Measurements from ENCODE around the gene PPP1R13L. TPM values are rescaled to one million over a fixed set of nuclear protein-coding genes. Genes with fewer than 3 reads are reported as not detected.

Gene PPP1R13L
- total and polyA plus RNA-seq, 2 of the 8 experiments (the other 6 are each of a cell fraction or from before 2014, with no cell fraction given) = 9.1 to 15.3 TPM

- Histone ChIP-seq H3K23ac (ENCODE audit: insufficient read length) (no peak overlapping the region), H3K79me2 (ENCODE audit: control insufficient read depth in 1 of 2, insufficient read depth in 2 of 2, low read length in 2 of 2) (no peaks in the 10 kb centered on the region), H3K27me3 (replicated peaks in 1 of 4; ENCODE audit: control insufficient read depth in 3 of 4, extremely low read depth in 1 of 4, insufficient read depth in 3 of 4, low read length in 3 of 4) (no peaks in the 10 kb centered on the region), H3K14ac (ENCODE audit: insufficient read length) (no peak overlapping the region), H3K18ac (ENCODE audit: extremely low read depth, low read length) (no peak overlapping the region), H3K9ac (replicated peaks in 1 of 4; ENCODE audit: extremely low read depth in 1 of 4, low read depth in 3 of 4, low read length in 3 of 4) (no peak overlapping the region), H2BK12ac (ENCODE audit: low read depth, low read length) (no peak overlapping the region), H2AK5ac (ENCODE audit: low read depth, low read length) (no peak overlapping the region), H3K79me1 (ENCODE audit: low read depth, low read length) (no peaks in the 10 kb centered on the region), H4K5ac (ENCODE audit: insufficient read length, low read depth, low read length) (no peak overlapping the region), H3K9me3 (ENCODE audit: insufficient read depth in 2 of 2, low read depth in 1 of 2, low read length in 1 of 2) (no peaks in the 10 kb centered on the region), H3K4me3 (ENCODE audit: extremely low read depth in 1 of 4, insufficient read depth in 2 of 4, low read depth in 3 of 4, low read length in 4 of 4) (no peak overlapping the region), H3K27ac (ENCODE audit: low read depth, low read length) (no peak overlapping the region), H3K36me3 (ENCODE audit: control insufficient read depth in 2 of 4, insufficient read depth in 4 of 4, low read length in 3 of 4) (peaks cover 5 to 25% (median 13%) of the 10 kb centered on the region in 4 experiments; a peak in 6 of 8 replicates), H2BK15ac (ENCODE audit: low read length) (no peak overlapping the region), H3K4ac (replicated peaks; ENCODE audit: insufficient read length, low read depth, low read length) (no peak overlapping the region), H2BK5ac (ENCODE audit: low read depth, low read length) (no peak overlapping the region), H2AFZ (ENCODE audit: low read length) (no peak overlapping the region), H2BK120ac (replicated peaks; ENCODE audit: low read depth, low read length) (no peak overlapping the region), H4K8ac (ENCODE audit: extremely low read depth, insufficient read depth, low read length) (no peak overlapping the region), H3K4me1 (replicated peaks in 1 of 4; ENCODE audit: control insufficient read depth in 3 of 4, insufficient read depth in 4 of 4, low read length in 3 of 4) (no peaks in the 10 kb centered on the region), H3K56ac (replicated peaks; ENCODE audit: insufficient read length, low read depth, low read length) (no peak overlapping the region), H4K91ac (replicated peaks; ENCODE audit: insufficient read length, low read length) (no peak overlapping the region), H3K4me2 (ENCODE audit: insufficient read depth in 1 of 2, low read depth in 2 of 2, low read length in 2 of 2) (no peak overlapping the region), H2BK20ac (ENCODE audit: low read length) (no peak overlapping the region), H3K23me2 (ENCODE audit: low read depth, low read length) (peaks cover 2% of the 10 kb centered on the region; the same call in 1 of the 2 replicates), H4K20me1 (replicated peaks in 1 of 2; ENCODE audit: control insufficient read depth in 1 of 2, insufficient read depth in 2 of 2, low read length in 2 of 2) (peaks cover 0 to 5% of the 10 kb centered on the region in 2 experiments)
- 82% methylated on average over 6 of the region's 6 CpGs; no CpG with 5 or more reads in 1 of the 2 experiments for WGBS, 2 experiments (ENCODE audit: extremely low coverage in 1 of 2, insufficient coverage in 1 of 2, insufficient read length in 1 of 2, insufficient replicate concordance in 2 of 2, low coverage in 1 of 2, low lambda C conversion rate in 2 of 2, missing lambda C conversion rate in 1 of 2)
- DNase-seq (ENCODE audit: low read depth in 1 of 2, low spot score in 2 of 2) = no peak
- FAIRE-seq = no peak
- POLR2A ChIA-PET (ENCODE audit: partially characterized antibody) = interaction anchor here (1.6 to 2.3 kb wide), 5 partner anchors 8 to 47 kb away, joined by 4 to 11 read pairs (median 6); partner anchors contain the start of genes ERCC1 and PPP1R13L
- CTCF ChIA-PET (ENCODE audit: partially characterized antibody) = interaction anchor here (1.0 to 2.3 kb wide), 6 partner anchors 10 to 72 kb away, joined by 3 to 7 read pairs (median 6); partner anchors contain the start of gene PPP1R13L
- no peak for TF ChIP-seq RBBP5 (IDR thresholded peaks at IDR 0.05; ENCODE audit: borderline replicate concordance, low read depth, low read length)
- TF ChIP-seq HDAC2 (IDR thresholded peaks at IDR 0.05; ENCODE audit: borderline replicate concordance in 1 of 2, low read depth in 2 of 2, low read length in 2 of 2) = no peak
- no peak for TF ChIP-seq PHF8 (conservative IDR thresholded peaks at IDR 0.05; ENCODE audit: low read depth, low read length)
- TF ChIP-seq CTCF (IDR thresholded peaks at IDR 0.05; ENCODE audit: control extremely low read depth in 1 of 3, insufficient read depth in 1 of 3, low read depth in 1 of 3, low read length in 3 of 3) = no peak
- no peak for TF ChIP-seq CREB1 (IDR thresholded peaks at IDR 0.05)
- TF ChIP-seq SRF (IDR thresholded peaks at IDR 0.05; ENCODE audit: low read depth, low read length) = no peak
- TF ChIP-seq SP4 (IDR thresholded peaks at IDR 0.05; ENCODE audit: low read length) = no peak
- no peak for TF ChIP-seq E2F6 (IDR thresholded peaks at IDR 0.05)
- no peak for TF ChIP-seq MAX (IDR thresholded peaks at IDR 0.05)
- TF ChIP-seq SIX5 (IDR thresholded peaks at IDR 0.05; ENCODE audit: low read depth, low read length) = no peak
These were observed 8.6 kb upstream of the PPP1R13L start for GRCh38 chr19:45413497-45413896.
